A549 (cell line): Measurements from ENCODE around the gene DSCAML1. TPM values are rescaled to one million over a fixed set of nuclear protein-coding genes. Genes with fewer than 3 reads are reported as not detected.

Source experiments
- ATAC-seq, 2 experiments: fragments of 200-7000 bp in 1 of 2; fragments of >200 bp in 1 of 2; cut with Nextera tagmentation in 1 of 2; cut with Tn5 transposase in 1 of 2; 3 replicates each; pipeline versions ENCODE4 v1.8.0 to v1.9.1; 2018 to 2020; ENCODE audit warnings: mild to moderate bottlenecking in 1 of 2, moderate library complexity in 1 of 2
- CTCF ChIA-PET: fragments of 300-600 bp; sonication (Branson Sonifier 250); formaldehyde crosslinking; extraction: SDS; loops from one replicate; lab custom pipeline; 2021; ENCODE audit warnings: antibody characterized with exemption, inconsistent platforms; lab: Yijun Ruan, JAX
- POLR2A ChIA-PET: fragments of 350-600 bp; formaldehyde crosslinking; extraction: SDS; loops from one replicate; lab custom pipeline; 2021; ENCODE audit warnings: antibody characterized with exemption, inconsistent platforms; lab: Yijun Ruan, JAX
- DNase-seq, 2 experiments: peaks; one replicate each; pipeline versions ENCODE4 v3.0.0 to v3.0.0-alpha.2; 2011 to 2016; ENCODE audit warnings: low read depth in 1 of 2, low spot score in 1 of 2
- FAIRE-seq: peaks from 2 replicates; lab custom pipeline; 2011; peaks lifted over from hg19 to GRCh38; lab: Jason Lieb, UNC
- H3K27ac ChIP-seq, 2 experiments: fragments of >200 bp; sonication (Bioruptor Twin); formaldehyde crosslinking; 3 replicates each; pipeline ENCODE4 v1.5.1; 2016 to 2017
- H3K4me1 ChIP-seq: fragments of >200 bp; sonication (Bioruptor Twin); formaldehyde crosslinking; 3 replicates; pipeline ENCODE4 v1.6.1; 2016
- H3K4me2 ChIP-seq: fragments of >200 bp; sonication (Bioruptor Twin); formaldehyde crosslinking; 3 replicates; pipeline ENCODE4 v1.6.1; 2016
- H3K4me3 ChIP-seq: fragments of >200 bp; sonication (Bioruptor Twin); formaldehyde crosslinking; 3 replicates; pipeline ENCODE4 v1.5.1; 2016
- H3K9me3 ChIP-seq: fragments of >200 bp; sonication (Bioruptor Twin); formaldehyde crosslinking; 3 replicates; pipeline ENCODE4 v1.6.1; 2016
- CBX2 ChIP-seq: fragments of 200-600 bp; sonication (generic); IDR thresholded peaks from 2 replicates; pipeline ENCODE4 v1.6.1; 2016; ENCODE audit warnings: low read depth, mild to moderate bottlenecking, borderline replicate concordance
- CEBPB ChIP-seq, 2 experiments: fragments of >200 bp in 1 of 2; sonication (Bioruptor Twin) in 1 of 2; formaldehyde crosslinking in 1 of 2; IDR thresholded peaks; 2 replicates each; pipeline ENCODE4 v1.6.1; 2012 to 2016
- CHD2 ChIP-seq: fragments of 150-350 bp; IDR thresholded peaks from 2 replicates; pipeline ENCODE4 v1.6.1; 2014; ENCODE audit warnings: low read length; ENCODE audit not compliant: partially characterized antibody
- CHD4 ChIP-seq: fragments of 200-600 bp; sonication (generic); IDR thresholded peaks from 2 replicates; pipeline ENCODE4 v1.6.1; 2016; ENCODE audit warnings: antibody characterized with exemption, mild to moderate bottlenecking, borderline replicate concordance
- EHMT2 ChIP-seq: fragments of 200-600 bp; sonication (generic); IDR thresholded peaks from 2 replicates; pipeline ENCODE4 v1.6.1; 2016; ENCODE audit warnings: antibody characterized with exemption, low read depth, mild to moderate bottlenecking, moderate library complexity
- EP300 ChIP-seq, 2 experiments: fragments of >200 bp; sonication (Bioruptor Twin); formaldehyde crosslinking; IDR thresholded peaks; 2 replicates in 1 of 2; 3 replicates in 1 of 2; pipeline ENCODE4 v1.6.1; 2016 to 2017
- FOSB ChIP-seq: fragments of 250-450 bp; sonication (Bioruptor Pico); IDR thresholded peaks from 2 replicates; pipeline ENCODE4 v1.5.0; 2020; ENCODE audit warnings: mild to moderate bottlenecking, moderate library complexity
- FOSL2 ChIP-seq, 2 experiments: fragments of 450-650 bp in 1 of 2; fragments of >200 bp in 1 of 2; sonication (Bioruptor Twin) in 1 of 2; formaldehyde crosslinking; IDR thresholded peaks; 2 replicates each; pipeline versions ENCODE4 v1.5.0 to v1.6.1; 2016 to 2020; ENCODE audit warnings: mild to moderate bottlenecking in 1 of 2, moderate library complexity in 1 of 2
- FOXS1 ChIP-seq: fragments of 250-450 bp; sonication (Bioruptor Pico); IDR thresholded peaks from 2 replicates; pipeline ENCODE4 v1.5.0; 2020; ENCODE audit warnings: mild to moderate bottlenecking, moderate library complexity
- GATA3 ChIP-seq: IDR thresholded peaks from 2 replicates; pipeline ENCODE4 v1.6.1; 2012; ENCODE audit warnings: borderline replicate concordance
- HEYL ChIP-seq: fragments of 250-450 bp; sonication (Bioruptor Pico); IDR thresholded peaks from 2 replicates; pipeline ENCODE4 v1.8.0; 2021; ENCODE audit warnings: mild to moderate bottlenecking, moderate library complexity
- HOXB5 ChIP-seq: fragments of 250-450 bp; sonication (Bioruptor Pico); IDR thresholded peaks from 2 replicates; pipeline ENCODE4 v1.5.0; 2020; ENCODE audit warnings: mild to moderate bottlenecking, moderate library complexity
- JUN ChIP-seq, 2 experiments: fragments of >200 bp; sonication (Bioruptor Twin); formaldehyde crosslinking; IDR thresholded peaks; 2 replicates in 1 of 2; 3 replicates in 1 of 2; pipeline ENCODE4 v1.6.1; 2016 to 2017
- KDM5A ChIP-seq: fragments of 200-600 bp; sonication (generic); IDR thresholded peaks from 2 replicates; pipeline ENCODE4 v1.6.1; 2016; ENCODE audit warnings: antibody characterized with exemption, mild to moderate bottlenecking
- MAFK ChIP-seq: fragments of 450-650 bp; IDR thresholded peaks from 2 replicates; pipeline ENCODE4 v1.6.1; 2014; ENCODE audit not compliant: partially characterized antibody
- PBX3 ChIP-seq: IDR thresholded peaks from 2 replicates; pipeline ENCODE4 v1.6.1; 2012
- POLR2AphosphoS2 ChIP-seq: conservative IDR thresholded peaks from 2 replicates; pipeline ENCODE4 v1.6.1; 2012; ENCODE audit warnings: low read length, improper control_type of control experiment, inconsistent platforms
- RAD21 ChIP-seq, 2 experiments: fragments of >200 bp in 1 of 2; sonication (Bioruptor Twin) in 1 of 2; formaldehyde crosslinking in 1 of 2; IDR thresholded peaks in 1 of 2; conservative IDR thresholded peaks in 1 of 2; 2 replicates in 1 of 2; 3 replicates in 1 of 2; pipeline ENCODE4 v1.6.1; 2012 to 2018; ENCODE audit warnings: inconsistent platforms in 1 of 2
- REST ChIP-seq: fragments of 200-600 bp; sonication (generic); IDR thresholded peaks from 2 replicates; pipeline ENCODE4 v1.6.1; 2016; ENCODE audit warnings: antibody characterized with exemption, mild to moderate bottlenecking, moderate library complexity
- RFX5 ChIP-seq: fragments of 450-650 bp; IDR thresholded peaks from 2 replicates; pipeline ENCODE4 v1.7.1; 2014; ENCODE audit warnings: antibody characterized with exemption, mild to moderate bottlenecking, moderate library complexity
- RNF2 ChIP-seq: fragments of 200-600 bp; sonication (generic); IDR thresholded peaks from 2 replicates; pipeline ENCODE4 v1.6.1; 2016; ENCODE audit warnings: low read depth, mild to moderate bottlenecking, antibody characterized with exemption, moderate library complexity, borderline replicate concordance
- TFCP2L1 ChIP-seq: fragments of 250-450 bp; sonication (Bioruptor Pico); IDR thresholded peaks from 2 replicates; pipeline ENCODE4 v1.5.0; 2021; ENCODE audit warnings: mild to moderate bottlenecking
- TP53 ChIP-seq: fragments of 250-450 bp; sonication (Bioruptor Pico); IDR thresholded peaks from 2 replicates; pipeline ENCODE4 v1.5.0; 2021; ENCODE audit warnings: mild to moderate bottlenecking, moderate library complexity
- WGBS: methylation state at CpG from one replicate; pipeline ENCODE4 v1.1.6; 2017; ENCODE audit errors: missing lambda C conversion rate; 5-methylcytosine and 5-hydroxymethylcytosine counted together
- polyA plus RNA-seq, 4 experiments: library from polyadenylated mRNA; depleted of rRNA in 3 of 4; stranded (reverse); fragments of >200 nt; fragmentation: RNase III in 1 of 4; extraction: RNeasy Plus Mini Kit Qiagen cat#74134 plus additional on column Dnase treatment in 1 of 4; gene quantifications; 2 replicates in 3 of 4; 3 replicates in 1 of 4; pipeline ENCODE4 v1.2.3, GENCODE V29; 2011 to 2017

The DSCAML1 gene
- polyA plus RNA-seq, 2 of the 4 experiments (the other 2 are of a cell fraction): 0.12 to 0.31 TPM

GRCh38 chr11:117780456-117780855 is 16.6 kb downstream of the DSCAML1 start:
- FAIRE-seq (no peak), DNase-seq (no peak), ATAC-seq (no peak)
- 89% methylated on average over 25 of the region's 26 CpGs for WGBS
- TF ChIP-seq KDM5A (no peak), CHD2 (no peak), RNF2 (no peak), FOXS1 (no peak), TFCP2L1 (CRISPR knock-in tag) (no peak), HEYL (no peak), FOSB (CRISPR knock-in tag) (no peak), CHD4 (no peak), JUN (IDR thresholded peaks at IDR 0.05) (no peak), POLR2AphosphoS2 (no peak)
- Histone ChIP-seq H3K4me2 (no peak overlapping the region), H3K9me3 (no peaks in the 10 kb centered on the region), H3K4me1 (no peaks in the 10 kb centered on the region), H3K4me3 (no peak overlapping the region), H3K27ac (no peak overlapping the region)
- CTCF ChIA-PET: no interaction called here
- POLR2A ChIA-PET: no interaction called here

- no peaks in the 10 kb centered on the region for H3K4me1 ChIP-seq
- no peak overlapping the region for H3K27ac ChIP-seq
- H3K9me3 ChIP-seq: no peaks in the 10 kb centered on the region
- WGBS: 66% methylated on average over 3 of the region's 3 CpGs
- H3K4me3 ChIP-seq: no peak overlapping the region
- ChIA-PET POLR2A (no interaction called here), CTCF (no interaction called here)
- FAIRE-seq (no peak), ATAC-seq (no peak), DNase-seq (no peak)
- no peak overlapping the region for H3K4me2 ChIP-seq
- no peak for TF ChIP-seq TP53 (CRISPR knock-in tag)
- no peak for TF ChIP-seq FOSL2 (IDR thresholded peaks at IDR 0.05)
- no peak for TF ChIP-seq FOSL2 (CRISPR knock-in tag; IDR thresholded peaks at IDR 0.05)
- no peak for TF ChIP-seq HOXB5 (CRISPR knock-in tag)
- TF ChIP-seq GATA3: no peak
- TF ChIP-seq MAFK: no peak
These were observed 22.5 kb downstream of the DSCAML1 start for GRCh38 chr11:117774553-117774952.

- CTCF ChIA-PET: no interaction called here
- Histone ChIP-seq H3K4me3 (no peak overlapping the region), H3K4me2 (no peak overlapping the region), H3K4me1 (no peaks in the 10 kb centered on the region), H3K27ac (no peak overlapping the region), H3K9me3 (no peaks in the 10 kb centered on the region)
- DNase-seq (no peak), FAIRE-seq (no peak), ATAC-seq (no peak)
- WGBS: 86% methylated on average over 6 of the region's 6 CpGs
- TF ChIP-seq RFX5 (no peak), FOXS1 (no peak), RAD21 (conservative IDR thresholded peaks at IDR 0.05 in 1 of 2, IDR thresholded peaks at IDR 0.05 in 1 of 2) (no peak), CEBPB (IDR thresholded peaks at IDR 0.05) (no peak), TFCP2L1 (CRISPR knock-in tag) (no peak), CBX2 (no peak), EHMT2 (no peak), POLR2AphosphoS2 (no peak), GATA3 (no peak), REST (no peak), EP300 (IDR thresholded peaks at IDR 0.05) (no peak), PBX3 (no peak)
- POLR2A ChIA-PET: no interaction called here
These were observed 24.7 kb downstream of the DSCAML1 start for GRCh38 chr11:117772360-117772759.
